K562 (cell line): Measurements from ENCODE around the gene C17orf75. TPM values are rescaled to one million over a fixed set of nuclear protein-coding genes. Genes with fewer than 3 reads are reported as not detected.
A peak's percentile ranks its signal among the peaks of the same experiment; 100 is the strongest.

Experiments
- ARID1B ChIP-seq: fragments of 450-650 bp; IDR thresholded peaks from 2 replicates; pipeline ENCODE4 v1.6.1; 2016; ENCODE audit warnings: antibody characterized with exemption, mild to moderate bottlenecking, inconsistent platforms
- CBX1 ChIP-seq: sonication (generic); IDR thresholded peaks from 2 replicates; pipeline ENCODE4 v1.6.1; 2016; ENCODE audit warnings: antibody characterized with exemption, low read depth, mild to moderate bottlenecking
- ETV6 ChIP-seq, 3 experiments: fragments of 150-350 bp in 1 of 3; sonication (generic) in 1 of 3; formaldehyde crosslinking in 1 of 3; IDR thresholded peaks; 2 replicates each; pipeline versions ENCODE4 v1.6.1 to v1.8.0; 2014 to 2022; ENCODE audit warnings: borderline replicate concordance in 2 of 3, low read depth in 2 of 3, antibody characterized with exemption in 1 of 3, low read length in 1 of 3, mild to moderate bottlenecking in 1 of 3, missing genetic modification reagents in 1 of 3
- HCFC1 ChIP-seq: IDR thresholded peaks from 2 replicates; pipeline ENCODE4 v1.6.1; 2012; ENCODE audit warnings: low read depth, low read length, improper control_type of control experiment
- LEF1 ChIP-seq: fragments of 450-650 bp; IDR thresholded peaks from 2 replicates; pipeline ENCODE4 v1.6.1; 2016; ENCODE audit warnings: mild to moderate bottlenecking
- MLLT1 ChIP-seq, 2 experiments: fragments of 450-650 bp; IDR thresholded peaks; 2 replicates each; pipeline ENCODE4 v1.6.1; 2016
- NCOA4 ChIP-seq: fragments of 450-650 bp; IDR thresholded peaks from 2 replicates; pipeline ENCODE4 v1.6.1; 2018; ENCODE audit warnings: mild to moderate bottlenecking; ENCODE audit not compliant: partially characterized antibody
- TAF1 ChIP-seq: IDR thresholded peaks from 2 replicates; pipeline ENCODE4 v1.6.1; 2011; ENCODE audit warnings: mild to moderate bottlenecking, low read length, moderate library complexity; ENCODE audit not compliant: insufficient read depth, control insufficient read depth, severe bottlenecking; ENCODE audit errors: extremely low read depth
- TOE1 ChIP-seq, 2 experiments: fragments of 450-650 bp in 1 of 2; sonication (generic) in 1 of 2; formaldehyde crosslinking in 1 of 2; IDR thresholded peaks; 2 replicates each; pipeline versions ENCODE4 v1.7.1 to v1.8.0; 2016 to 2022; ENCODE audit warnings: borderline replicate concordance in 2 of 2, mild to moderate bottlenecking in 2 of 2, antibody characterized with exemption in 1 of 2, inconsistent platforms in 1 of 2, low read depth in 1 of 2, missing genetic modification reagents in 1 of 2, moderate library complexity in 1 of 2
- ZNF609 ChIP-seq: sonication (generic); formaldehyde crosslinking; IDR thresholded peaks from 2 replicates; pipeline ENCODE4 v1.8.1; 2023; ENCODE audit warnings: missing genetic modification reagents, mild to moderate bottlenecking, borderline replicate concordance
- ZNF644 ChIP-seq: fragments of 200-800 bp; sonication (Bioruptor generic); IDR thresholded peaks from 2 replicates; pipeline ENCODE4 v1.6.1; 2016; ENCODE audit warnings: low read depth, missing genetic modification characterization, missing compliant biosample characterization
- polyA plus RNA-seq, 8 experiments: library from polyadenylated mRNA; depleted of rRNA in 4 of 8; stranded (reverse) in 5 of 8; unstranded in 3 of 8; fragments of >200 nt; fragmentation: Nextera tagmentation in 2 of 8; fragmentation: Illumina TruSeq in 1 of 8; extraction: Ambion mirVana in 2 of 8; extraction: Trizol in 1 of 8; gene quantifications; 2 replicates each; pipeline versions ENCODE4 v1.2.1 to v1.2.3, GENCODE V29; 2011 to 2014; ENCODE audit warnings: inconsistent platforms in 1 of 8, missing spikeins in 1 of 8
- total RNA-seq, 7 experiments: library from RNA; depleted of rRNA in 6 of 7; stranded (reverse); fragments of >200 nt in 6 of 7; fragmentation: Illumina TruSeq in 2 of 7; extraction: Trizol in 2 of 7; gene quantifications; 2 replicates each; pipeline versions ENCODE4 v1.2.1 to v1.2.3, GENCODE V29; 2011 to 2021; ENCODE audit warnings: low replicate concordance in 1 of 7
- TF ChIP-seq, protein P1 (sequence below), 2 experiments: IDR thresholded peaks in 1 of 2; conservative IDR thresholded peaks in 1 of 2; 2 replicates each; pipeline ENCODE4 v1.6.1; 2016; ENCODE audit warnings: low read depth in 2 of 2, mild to moderate bottlenecking in 1 of 2, missing compliant biosample characterization in 1 of 2, missing genetic modification characterization in 1 of 2, moderate library complexity in 1 of 2

C17orf75 gene
- total and polyA plus RNA-seq, 9 of the 15 experiments (the other 6 are each of a cell fraction or from before 2014, with no cell fraction given): 15.5 to 55.7 (median 18.5) TPM

DNA sequence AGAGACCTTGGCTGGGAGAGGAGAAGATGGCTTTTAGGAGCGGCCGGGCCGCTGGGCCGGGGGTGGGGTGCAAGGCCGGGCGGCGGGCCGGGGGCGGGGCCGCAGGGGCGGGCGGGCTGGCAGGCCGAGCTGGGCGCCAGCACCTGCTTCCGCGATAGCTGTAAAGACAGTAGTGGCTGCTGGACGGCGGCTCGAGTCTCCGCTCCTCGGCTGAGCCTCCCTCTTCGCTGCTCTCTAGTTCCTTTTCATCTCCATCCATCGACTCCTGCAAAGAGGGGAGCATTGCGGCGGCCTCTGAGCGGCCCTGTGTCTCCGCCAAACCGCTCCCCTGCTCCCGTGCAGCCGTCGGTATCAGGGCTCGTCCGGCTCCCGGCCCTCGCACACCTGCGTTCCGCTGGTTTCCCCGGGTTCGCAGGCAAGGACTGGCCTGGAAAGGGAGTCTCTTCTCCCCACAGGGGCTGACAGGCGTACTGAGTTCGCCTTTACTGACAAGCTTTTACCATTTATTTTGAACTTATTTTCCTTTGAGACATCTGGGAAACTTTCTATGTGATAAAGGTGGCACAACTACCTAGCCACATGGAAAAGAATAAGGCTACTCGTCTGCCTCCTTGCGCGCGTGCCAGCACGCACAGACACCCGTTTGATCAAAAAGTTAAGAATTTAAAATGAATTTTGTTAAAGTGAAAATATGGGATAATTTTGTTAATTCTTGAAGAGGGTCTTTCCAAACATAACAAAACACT, at the start of gene C17orf75 (continued):
- TF ChIP-seq TOE1 (IDR thresholded peaks at IDR 0.05; ENCODE audit: borderline replicate concordance): peak; percentile 81; the same call in 1 of the 2 replicates
- no peak for TF ChIP-seq TOE1 (CRISPR knock-in tag; IDR thresholded peaks at IDR 0.05; ENCODE audit: borderline replicate concordance, low read depth)
- no peak for TF ChIP-seq NCOA4
- TF ChIP-seq, protein P1, sequence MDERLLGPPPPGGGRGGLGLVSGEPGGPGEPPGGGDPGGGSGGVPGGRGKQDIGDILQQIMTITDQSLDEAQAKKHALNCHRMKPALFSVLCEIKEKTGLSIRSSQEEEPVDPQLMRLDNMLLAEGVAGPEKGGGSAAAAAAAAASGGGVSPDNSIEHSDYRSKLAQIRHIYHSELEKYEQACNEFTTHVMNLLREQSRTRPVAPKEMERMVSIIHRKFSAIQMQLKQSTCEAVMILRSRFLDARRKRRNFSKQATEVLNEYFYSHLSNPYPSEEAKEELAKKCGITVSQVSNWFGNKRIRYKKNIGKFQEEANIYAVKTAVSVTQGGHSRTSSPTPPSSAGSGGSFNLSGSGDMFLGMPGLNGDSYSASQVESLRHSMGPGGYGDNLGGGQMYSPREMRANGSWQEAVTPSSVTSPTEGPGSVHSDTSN (CRISPR knock-in tag; IDR thresholded peaks at IDR 0.05; ENCODE audit: low read depth): no peak
- TF ChIP-seq, protein P1 (tag; conservative IDR thresholded peaks at IDR 0.05; ENCODE audit: low read depth): peak; percentile 36; the same call in 1 of the 2 replicates
- peak; percentile 85 for TF ChIP-seq HCFC1
- TF ChIP-seq ZNF609 (CRISPR knock-in tag): 0 out of 2 replicates have a peak, but pooled peaks have one; percentile 27
- peak; percentile 97 for TF ChIP-seq TAF1
- TF ChIP-seq ETV6 (IDR thresholded peaks at IDR 0.05; ENCODE audit: borderline replicate concordance in 1 of 2, low read depth in 2 of 2, low read length in 1 of 2): peak in 1 of 2 experiments; percentile 53; a peak in 2 of 4 replicates
- TF ChIP-seq ETV6 (CRISPR knock-in tag; IDR thresholded peaks at IDR 0.05; ENCODE audit: borderline replicate concordance): no peak
- TF ChIP-seq MLLT1 (IDR thresholded peaks at IDR 0.05): peak in 1 of 2 experiments; percentile 57; a peak in 2 of 4 replicates
- 0 out of 2 replicates have a peak, but pooled peaks have one; percentile 17 for TF ChIP-seq ZNF644 (tag)
- TF ChIP-seq CBX1: peak; percentile 97
- 0 out of 2 replicates have a peak, but pooled peaks have one; percentile 37 for TF ChIP-seq ARID1B
- peak; percentile 18; the same call in 1 of the 2 replicates for TF ChIP-seq LEF1
